Liver (tissue), 3 donors: ENCODE results near the gene ZC2HC1C.

ENCODE experiments used
- HNF4A ChIP-seq, 2 donors: conservative IDR thresholded peaks; 2 replicates each; pipeline ENCODE4 v1.6.1; 2016; ENCODE audit warnings: antibody characterized with exemption in 2 of 2, mild to moderate bottlenecking in 2 of 2
- HNF4G ChIP-seq: IDR thresholded peaks from 2 replicates; pipeline ENCODE4 v1.6.1; 2016; ENCODE audit warnings: antibody characterized with exemption
- JUND ChIP-seq, 2 donors: IDR thresholded peaks; 2 replicates each; pipeline ENCODE4 v1.6.1; 2016; ENCODE audit warnings: antibody characterized with exemption in 2 of 2
- RAD21 ChIP-seq, 2 donors: IDR thresholded peaks; 2 replicates each; pipeline ENCODE4 v1.6.1; 2016; ENCODE audit warnings: antibody characterized with exemption in 2 of 2, mild to moderate bottlenecking in 2 of 2
- SP1 ChIP-seq: IDR thresholded peaks from 2 replicates; pipeline ENCODE4 v1.6.1; 2018; ENCODE audit warnings: antibody characterized with exemption, mild to moderate bottlenecking
- TAF1 ChIP-seq: conservative IDR thresholded peaks from 2 replicates; pipeline ENCODE4 v1.6.1; 2016; ENCODE audit warnings: antibody characterized with exemption, mild to moderate bottlenecking
- YY1 ChIP-seq: IDR thresholded peaks from 2 replicates; pipeline ENCODE4 v1.6.1; 2016; ENCODE audit warnings: antibody characterized with exemption, mild to moderate bottlenecking
- TF ChIP-seq, protein P1 (sequence below): fragments of 150-350 bp; IDR thresholded peaks from 2 replicates; pipeline ENCODE4 v1.5.1; 2017; ENCODE audit warnings: improper control_type of control experiment, low read depth, low read length; ENCODE audit not compliant: missing input control
- TF ChIP-seq, protein P2 (sequence below): IDR thresholded peaks from 2 replicates; pipeline ENCODE4 v1.6.1; 2016; ENCODE audit warnings: antibody characterized with exemption, mild to moderate bottlenecking
- TF ChIP-seq, protein P3 (sequence below): IDR thresholded peaks from 2 replicates; pipeline ENCODE4 v1.6.1; 2016; ENCODE audit warnings: antibody characterized with exemption
- TF ChIP-seq, protein P4 (sequence below): IDR thresholded peaks from 2 replicates; pipeline ENCODE4 v1.6.1; 2016; ENCODE audit warnings: antibody characterized with exemption
- donor health status: healthy.
- donor health status: healthy.

DNA sequence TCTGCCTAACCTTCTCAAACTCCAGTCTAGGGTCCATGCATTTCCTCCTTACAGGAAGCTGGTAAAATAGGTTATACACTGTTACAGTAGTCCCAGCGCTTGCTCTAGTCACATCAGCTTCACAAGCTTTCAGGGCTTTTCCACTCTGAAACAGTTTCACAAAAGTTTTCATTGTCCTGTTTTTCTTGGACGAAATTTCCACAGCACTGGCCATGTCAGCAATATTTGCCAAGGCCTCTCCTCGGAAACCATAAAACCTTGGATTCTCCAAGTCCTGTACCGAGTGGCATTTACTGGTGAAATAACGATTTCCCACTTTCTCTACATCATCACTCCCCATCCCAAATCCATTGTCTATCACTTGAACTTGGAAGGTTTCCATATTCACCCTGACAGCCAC lies 20.3 kb upstream of the ZC2HC1C start:
- no peak for TF ChIP-seq TAF1
- TF ChIP-seq, protein P1, sequence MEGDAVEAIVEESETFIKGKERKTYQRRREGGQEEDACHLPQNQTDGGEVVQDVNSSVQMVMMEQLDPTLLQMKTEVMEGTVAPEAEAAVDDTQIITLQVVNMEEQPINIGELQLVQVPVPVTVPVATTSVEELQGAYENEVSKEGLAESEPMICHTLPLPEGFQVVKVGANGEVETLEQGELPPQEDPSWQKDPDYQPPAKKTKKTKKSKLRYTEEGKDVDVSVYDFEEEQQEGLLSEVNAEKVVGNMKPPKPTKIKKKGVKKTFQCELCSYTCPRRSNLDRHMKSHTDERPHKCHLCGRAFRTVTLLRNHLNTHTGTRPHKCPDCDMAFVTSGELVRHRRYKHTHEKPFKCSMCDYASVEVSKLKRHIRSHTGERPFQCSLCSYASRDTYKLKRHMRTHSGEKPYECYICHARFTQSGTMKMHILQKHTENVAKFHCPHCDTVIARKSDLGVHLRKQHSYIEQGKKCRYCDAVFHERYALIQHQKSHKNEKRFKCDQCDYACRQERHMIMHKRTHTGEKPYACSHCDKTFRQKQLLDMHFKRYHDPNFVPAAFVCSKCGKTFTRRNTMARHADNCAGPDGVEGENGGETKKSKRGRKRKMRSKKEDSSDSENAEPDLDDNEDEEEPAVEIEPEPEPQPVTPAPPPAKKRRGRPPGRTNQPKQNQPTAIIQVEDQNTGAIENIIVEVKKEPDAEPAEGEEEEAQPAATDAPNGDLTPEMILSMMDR = no peak
- TF ChIP-seq HNF4A (conservative IDR thresholded peaks at IDR 0.05) = no peak
- TF ChIP-seq, protein P2, sequence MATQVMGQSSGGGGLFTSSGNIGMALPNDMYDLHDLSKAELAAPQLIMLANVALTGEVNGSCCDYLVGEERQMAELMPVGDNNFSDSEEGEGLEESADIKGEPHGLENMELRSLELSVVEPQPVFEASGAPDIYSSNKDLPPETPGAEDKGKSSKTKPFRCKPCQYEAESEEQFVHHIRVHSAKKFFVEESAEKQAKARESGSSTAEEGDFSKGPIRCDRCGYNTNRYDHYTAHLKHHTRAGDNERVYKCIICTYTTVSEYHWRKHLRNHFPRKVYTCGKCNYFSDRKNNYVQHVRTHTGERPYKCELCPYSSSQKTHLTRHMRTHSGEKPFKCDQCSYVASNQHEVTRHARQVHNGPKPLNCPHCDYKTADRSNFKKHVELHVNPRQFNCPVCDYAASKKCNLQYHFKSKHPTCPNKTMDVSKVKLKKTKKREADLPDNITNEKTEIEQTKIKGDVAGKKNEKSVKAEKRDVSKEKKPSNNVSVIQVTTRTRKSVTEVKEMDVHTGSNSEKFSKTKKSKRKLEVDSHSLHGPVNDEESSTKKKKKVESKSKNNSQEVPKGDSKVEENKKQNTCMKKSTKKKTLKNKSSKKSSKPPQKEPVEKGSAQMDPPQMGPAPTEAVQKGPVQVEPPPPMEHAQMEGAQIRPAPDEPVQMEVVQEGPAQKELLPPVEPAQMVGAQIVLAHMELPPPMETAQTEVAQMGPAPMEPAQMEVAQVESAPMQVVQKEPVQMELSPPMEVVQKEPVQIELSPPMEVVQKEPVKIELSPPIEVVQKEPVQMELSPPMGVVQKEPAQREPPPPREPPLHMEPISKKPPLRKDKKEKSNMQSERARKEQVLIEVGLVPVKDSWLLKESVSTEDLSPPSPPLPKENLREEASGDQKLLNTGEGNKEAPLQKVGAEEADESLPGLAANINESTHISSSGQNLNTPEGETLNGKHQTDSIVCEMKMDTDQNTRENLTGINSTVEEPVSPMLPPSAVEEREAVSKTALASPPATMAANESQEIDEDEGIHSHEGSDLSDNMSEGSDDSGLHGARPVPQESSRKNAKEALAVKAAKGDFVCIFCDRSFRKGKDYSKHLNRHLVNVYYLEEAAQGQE = no peak
- no peak for TF ChIP-seq JUND (IDR thresholded peaks at IDR 0.05)
- TF ChIP-seq YY1 = no peak
- no peak for TF ChIP-seq HNF4G
- TF ChIP-seq, protein P3, sequence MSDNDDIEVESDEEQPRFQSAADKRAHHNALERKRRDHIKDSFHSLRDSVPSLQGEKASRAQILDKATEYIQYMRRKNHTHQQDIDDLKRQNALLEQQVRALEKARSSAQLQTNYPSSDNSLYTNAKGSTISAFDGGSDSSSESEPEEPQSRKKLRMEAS = no peak
- no peak for TF ChIP-seq RAD21 (IDR thresholded peaks at IDR 0.05)
- TF ChIP-seq, protein P4, sequence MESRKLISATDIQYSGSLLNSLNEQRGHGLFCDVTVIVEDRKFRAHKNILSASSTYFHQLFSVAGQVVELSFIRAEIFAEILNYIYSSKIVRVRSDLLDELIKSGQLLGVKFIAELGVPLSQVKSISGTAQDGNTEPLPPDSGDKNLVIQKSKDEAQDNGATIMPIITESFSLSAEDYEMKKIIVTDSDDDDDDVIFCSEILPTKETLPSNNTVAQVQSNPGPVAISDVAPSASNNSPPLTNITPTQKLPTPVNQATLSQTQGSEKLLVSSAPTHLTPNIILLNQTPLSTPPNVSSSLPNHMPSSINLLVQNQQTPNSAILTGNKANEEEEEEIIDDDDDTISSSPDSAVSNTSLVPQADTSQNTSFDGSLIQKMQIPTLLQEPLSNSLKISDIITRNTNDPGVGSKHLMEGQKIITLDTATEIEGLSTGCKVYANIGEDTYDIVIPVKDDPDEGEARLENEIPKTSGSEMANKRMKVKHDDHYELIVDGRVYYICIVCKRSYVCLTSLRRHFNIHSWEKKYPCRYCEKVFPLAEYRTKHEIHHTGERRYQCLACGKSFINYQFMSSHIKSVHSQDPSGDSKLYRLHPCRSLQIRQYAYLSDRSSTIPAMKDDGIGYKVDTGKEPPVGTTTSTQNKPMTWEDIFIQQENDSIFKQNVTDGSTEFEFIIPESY = no peak
- TF ChIP-seq SP1 = no peak
